Astrocyte (in vitro differentiated cells and primary cell): ENCODE data around the gene LRRFIP1.

ENCODE experiments used
- CTCF ChIP-seq: IDR thresholded peaks from 2 replicates; pipeline ENCODE4 v1.5.1; 2011; ENCODE audit warnings: low read depth, mild to moderate bottlenecking, inconsistent platforms, low read length, moderate library complexity; ENCODE audit not compliant: insufficient read depth
- EZH2 ChIP-seq: IDR thresholded peaks from 2 replicates; pipeline ENCODE4 v1.6.1; 2012; ENCODE audit warnings: mild to moderate bottlenecking, low read length, inconsistent platforms; ENCODE audit not compliant: insufficient read depth

- TF ChIP-seq CTCF (no peak), EZH2 (no peak)
Measured at GRCh38 chr2:237628247-237629187, 1.1 kb downstream of the LRRFIP1 start.
